Retinal pigment epithelial cell (primary cell): ENCODE measurements around the gene OBP2A.

Experiments
- DNase-seq: peaks from one replicate; pipeline ENCODE4 v3.0.0-alpha.2; 2010; ENCODE audit warnings: low read depth
- H3K4me3 ChIP-seq: 2 replicates; pipeline ENCODE4 v1.5.1; 2011; ENCODE audit warnings: mild to moderate bottlenecking, low read length, control low read depth, moderate library complexity
- CTCF ChIP-seq: conservative IDR thresholded peaks from 2 replicates; pipeline ENCODE4 v1.5.1; 2011; ENCODE audit warnings: low read depth, low read length, control low read depth, inconsistent platforms

OBP2A gene

GRCh38 chr9:135596211-135596610, 50.3 kb downstream of the OBP2A start:
- no peak overlapping the region for H3K4me3 ChIP-seq
- TF ChIP-seq CTCF = no peak
- no peak for DNase-seq
